Immature natural killer cell (primary cell): ENCODE data around the gene ANKS1B. TPM values are rescaled to one million over a fixed set of nuclear protein-coding genes. Genes with fewer than 3 reads are reported as not detected.
"Not testable (repeated sequence)": the region's sequence is repeated elsewhere in the genome, so short reads cannot be mapped to it uniquely, and the experiment has no call there.

Experiments
- DNase-seq, 3 donors: peaks; one replicate each; pipeline ENCODE4 v3.0.0; 2022; ENCODE audit warnings: mixed read lengths in 1 of 3
- H3K27ac Mint-ChIP-seq, 6 donors: one replicate each; pipeline ENCODE4 v1.8.0; 2020; ENCODE audit warnings: mixed read lengths in 6 of 6, mild to moderate bottlenecking in 5 of 6, inconsistent platforms in 4 of 6, moderate library complexity in 3 of 6
- H3K27me3 Mint-ChIP-seq, 3 donors: one replicate each; pipeline ENCODE4 v1.8.0; 2020 to 2021; ENCODE audit warnings: low read depth in 3 of 3, mild to moderate bottlenecking in 3 of 3, mixed read lengths in 3 of 3, moderate library complexity in 3 of 3, inconsistent platforms in 1 of 3
- H3K36me3 Mint-ChIP-seq, 3 donors: one replicate each; pipeline ENCODE4 v1.8.0; 2020; ENCODE audit warnings: mixed read lengths in 3 of 3, inconsistent platforms in 2 of 3, mild to moderate bottlenecking in 2 of 3
- H3K4me1 Mint-ChIP-seq, 2 donors: one replicate each; pipeline ENCODE4 v1.8.0; 2020; ENCODE audit warnings: inconsistent platforms in 2 of 2, mild to moderate bottlenecking in 2 of 2, mixed read lengths in 2 of 2, moderate library complexity in 1 of 2
- H3K4me3 Mint-ChIP-seq, 5 donors: one replicate each; pipeline ENCODE4 v1.8.0; 2020; ENCODE audit warnings: mild to moderate bottlenecking in 5 of 5, mixed read lengths in 5 of 5, inconsistent platforms in 3 of 5, moderate library complexity in 3 of 5
- H3K9me3 Mint-ChIP-seq, 6 donors: one replicate each; pipeline ENCODE4 v1.8.0; 2020; ENCODE audit warnings: mild to moderate bottlenecking in 6 of 6, mixed read lengths in 6 of 6, inconsistent platforms in 4 of 6, moderate library complexity in 3 of 6
- polyA plus RNA-seq, 3 donors: library from polyadenylated mRNA; unstranded; fragments of 300-500 nt; fragmentation: Illumina TruSeq; gene quantifications; one replicate each; pipeline ENCODE4 v1.2.3, GENCODE V29; 2021

Gene ANKS1B
- polyA plus RNA-seq, 3 donors from 2014 or later = not detected

DNA sequence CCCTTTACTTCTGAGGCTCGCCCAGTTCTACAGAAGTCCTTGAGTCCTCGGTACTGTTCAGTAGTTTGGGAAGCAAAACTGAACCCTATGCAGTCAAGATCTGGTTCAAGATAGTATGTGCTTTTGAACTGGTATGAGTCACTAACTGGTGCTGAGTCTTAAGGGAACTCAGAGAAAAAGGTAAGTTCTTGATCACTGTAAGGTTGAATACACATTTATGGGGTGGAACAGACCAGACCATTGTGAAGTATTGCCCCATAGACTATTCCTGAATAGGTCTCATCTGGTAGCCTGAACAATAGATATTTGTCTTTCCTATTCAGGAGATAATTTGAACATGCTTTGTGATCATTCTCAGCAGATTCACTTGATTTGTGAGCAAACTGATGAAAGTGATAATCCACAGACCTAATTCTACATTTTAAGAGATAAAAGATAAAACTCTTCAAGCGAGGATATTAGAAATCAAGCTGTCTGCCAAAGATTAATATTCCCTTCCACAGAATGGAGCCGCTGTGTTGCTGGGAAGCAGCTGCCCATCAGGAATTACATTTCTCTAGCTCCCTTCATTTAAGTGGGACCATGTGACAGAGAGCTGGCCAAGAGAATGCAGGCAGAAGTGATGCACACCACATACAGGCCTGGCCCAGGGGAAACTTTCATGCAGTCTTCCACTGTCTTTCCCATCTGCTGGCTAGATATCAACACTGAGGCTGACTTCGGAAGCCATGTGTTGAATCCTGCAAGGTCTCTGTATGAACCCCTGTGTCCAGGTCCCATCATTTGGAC, 707.0 kb downstream of the ANKS1B start:
- Mint-ChIP-seq H3K27ac (no peak overlapping the region), H3K4me3 (no peak overlapping the region), H3K4me1 (no peaks in the 10 kb centered on the region), H3K27me3 (no peaks in the 10 kb centered on the region), H3K36me3 (no peaks in the 10 kb centered on the region), H3K9me3 (peaks cover 0 to 23% (median 16%) of the 10 kb centered on the region in 6 donors)
- no peak for DNase-seq

- Mint-ChIP-seq H3K4me3 (no peak overlapping the region), H3K36me3 (no peaks in the 10 kb centered on the region)
Measured at GRCh38 chr12:99271071-99271470, 713.7 kb downstream of the ANKS1B start.

DNA sequence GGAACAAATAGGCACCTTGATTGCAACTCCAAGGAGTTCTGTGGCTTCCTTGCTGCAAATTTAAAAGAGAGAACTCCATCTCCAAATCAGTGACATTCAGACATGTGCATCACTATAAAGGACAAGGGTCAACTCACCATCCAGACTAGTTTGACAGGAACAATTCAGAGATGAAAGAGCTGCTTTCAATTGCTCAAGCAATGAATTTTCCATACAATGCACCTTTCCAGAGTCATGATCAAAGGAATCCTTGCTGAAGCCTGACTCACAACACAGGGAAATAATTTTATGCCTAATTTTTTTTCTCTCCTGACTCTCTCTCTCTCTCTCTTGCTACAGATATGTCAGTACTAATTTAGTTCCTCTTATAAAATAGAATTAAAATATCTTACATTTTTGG, 717.7 kb downstream of the ANKS1B start:
- no peak for DNase-seq
- H3K27ac Mint-ChIP-seq = no peak overlapping the region
- peaks cover 0 to 3% (median 2%) of the 10 kb centered on the region in 3 donors for H3K27me3 Mint-ChIP-seq
- H3K9me3 Mint-ChIP-seq = peaks cover 5 to 45% (median 13%) of the 10 kb centered on the region in 6 donors
- H3K4me1 Mint-ChIP-seq = no peaks in the 10 kb centered on the region
- H3K36me3 Mint-ChIP-seq = no peaks in the 10 kb centered on the region
- H3K4me3 Mint-ChIP-seq = no peak overlapping the region

More at GRCh38 chr12:99271071-99271470, 713.7 kb downstream of the ANKS1B start:
- no peaks in the 10 kb centered on the region for H3K4me1 Mint-ChIP-seq
- H3K27me3 Mint-ChIP-seq = peaks cover 0 to 3% (median 2%) of the 10 kb centered on the region in 3 donors
- DNase-seq = no peak
- peaks cover 3 to 48% (median 19%) of the 10 kb centered on the region in 6 donors for H3K9me3 Mint-ChIP-seq
- no peak overlapping the region for H3K27ac Mint-ChIP-seq

DNA sequence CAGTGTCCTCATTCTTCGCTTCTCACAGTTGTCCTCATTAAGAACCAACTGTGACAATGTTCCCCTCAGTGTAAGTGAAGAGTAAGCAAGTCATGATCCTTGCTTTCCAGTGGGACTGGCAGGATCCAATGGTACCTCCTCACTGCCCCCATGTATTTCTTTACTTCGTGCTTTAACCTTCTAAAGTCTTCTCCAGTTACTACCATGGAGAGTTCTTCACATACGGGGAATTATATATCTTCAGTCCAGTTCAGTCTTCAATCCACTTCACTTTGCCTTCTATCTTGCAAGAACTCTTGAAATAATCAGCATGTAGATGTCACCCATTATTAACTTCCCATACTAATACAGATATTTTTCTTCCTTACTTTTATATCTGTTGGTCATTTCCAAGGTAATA, 719.1 kb downstream of the ANKS1B start:
- no peak overlapping the region for H3K27ac Mint-ChIP-seq
- no peak for DNase-seq
- no peaks in the 10 kb centered on the region for H3K36me3 Mint-ChIP-seq
- no peak overlapping the region for H3K4me3 Mint-ChIP-seq
- H3K9me3 Mint-ChIP-seq = peaks cover 3 to 42% (median 12%) of the 10 kb centered on the region in 6 donors
- peaks cover 0 to 3% (median 2%) of the 10 kb centered on the region in 3 donors for H3K27me3 Mint-ChIP-seq
- H3K4me1 Mint-ChIP-seq = no peaks in the 10 kb centered on the region

- Mint-ChIP-seq H3K36me3 (no peaks in the 10 kb centered on the region), H3K4me3 (no peak overlapping the region), H3K4me1 (no peaks in the 10 kb centered on the region), H3K9me3 (peaks cover 4 to 34% (median 10%) of the 10 kb centered on the region in 6 donors), H3K27ac (no peak overlapping the region), H3K27me3 (no peaks in the 10 kb centered on the region)
- no peak for DNase-seq
Measured at GRCh38 chr12:99261256-99261655, 723.5 kb downstream of the ANKS1B start.

- Mint-ChIP-seq H3K27ac (no peak overlapping the region), H3K4me3 (no peak overlapping the region), H3K9me3 (peaks cover 4 to 29% (median 8%) of the 10 kb centered on the region in 6 donors), H3K27me3 (no peaks in the 10 kb centered on the region), H3K4me1 (no peaks in the 10 kb centered on the region), H3K36me3 (no peaks in the 10 kb centered on the region)
- DNase-seq = no peak
Measured at GRCh38 chr12:99260456-99260996, 724.2 kb downstream of the ANKS1B start.

DNA sequence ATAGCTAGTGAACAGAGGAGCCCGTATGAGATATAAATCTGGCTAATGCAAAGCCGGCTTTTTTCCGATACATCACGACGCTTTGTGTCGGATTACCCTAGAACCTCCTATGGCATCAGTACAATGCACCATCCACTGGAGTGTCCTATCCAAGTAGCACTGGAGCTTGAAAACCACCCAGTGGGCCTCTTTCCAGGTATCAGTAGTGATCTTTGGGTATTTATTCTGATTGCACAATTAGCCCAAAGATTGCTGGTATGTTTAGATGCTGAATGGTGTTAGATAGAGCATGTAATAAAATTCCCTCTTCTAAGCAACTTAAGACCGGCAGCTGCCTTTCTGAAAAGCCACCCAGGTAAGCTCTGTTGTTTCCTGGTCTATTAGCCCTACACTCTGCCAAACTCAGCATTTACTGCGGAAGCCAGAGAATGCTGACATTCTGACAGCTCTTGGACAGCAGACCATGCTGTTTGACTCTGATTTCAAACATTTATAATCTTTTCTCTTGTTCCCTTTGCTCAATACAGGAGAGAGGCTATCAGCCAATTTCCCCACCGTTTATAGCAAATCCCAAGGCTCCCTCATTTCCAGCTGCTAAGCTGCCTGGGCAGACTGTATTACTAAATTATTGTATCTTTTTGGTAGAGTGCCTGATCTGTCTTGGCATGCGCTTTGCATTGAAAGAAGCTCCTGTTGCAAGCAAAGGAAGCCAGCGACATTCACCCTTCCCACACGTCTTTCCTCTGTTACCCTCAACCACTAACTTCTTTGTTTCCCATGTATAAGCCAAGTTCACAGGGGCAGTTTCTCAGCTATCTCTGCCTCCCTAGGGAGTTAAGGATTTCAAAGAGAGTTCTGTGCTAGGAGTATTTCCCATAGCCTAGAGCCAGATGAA, 725.4 kb downstream of the ANKS1B start:
- H3K4me3 Mint-ChIP-seq = no peak overlapping the region
- DNase-seq = no peak
- H3K4me1 Mint-ChIP-seq = no peaks in the 10 kb centered on the region
- no peaks in the 10 kb centered on the region for H3K27me3 Mint-ChIP-seq
- H3K9me3 Mint-ChIP-seq = peaks cover 3 to 30% (median 6%) of the 10 kb centered on the region in 6 donors
- H3K27ac Mint-ChIP-seq = no peak overlapping the region
- H3K36me3 Mint-ChIP-seq = no peaks in the 10 kb centered on the region

DNA sequence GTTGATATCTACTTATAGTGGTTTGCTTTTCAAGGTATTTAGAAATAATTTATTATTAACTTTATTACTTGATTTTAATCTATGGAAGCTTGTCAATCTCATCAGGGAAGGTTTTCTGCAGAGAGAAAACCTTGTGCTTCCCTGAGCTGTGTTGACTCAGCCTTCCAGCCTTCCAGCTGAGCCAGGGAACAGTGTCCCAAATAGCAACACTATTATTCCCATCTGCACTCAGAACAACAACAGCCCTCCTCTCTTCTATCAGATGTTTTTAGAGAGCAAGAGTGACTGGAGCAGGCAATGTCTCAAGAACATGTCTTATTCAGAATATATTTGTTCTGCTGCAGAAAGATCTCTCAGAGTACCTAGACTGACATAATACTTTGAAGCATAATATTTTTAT, 727.1 kb downstream of the ANKS1B start:
- Mint-ChIP-seq H3K9me3 (peaks cover 1 to 25% (median 6%) of the 10 kb centered on the region in 6 donors), H3K27me3 (peaks cover 0 to 1% (median 0%) of the 10 kb centered on the region in 3 donors), H3K4me3 (no peak overlapping the region), H3K27ac (no peak overlapping the region), H3K4me1 (no peaks in the 10 kb centered on the region), H3K36me3 (no peaks in the 10 kb centered on the region)
- DNase-seq = no peak

- peaks cover 0 to 1% (median 0%) of the 10 kb centered on the region in 3 donors for H3K27me3 Mint-ChIP-seq
- H3K27ac Mint-ChIP-seq = no peak overlapping the region
- H3K36me3 Mint-ChIP-seq = no peaks in the 10 kb centered on the region
Measured at GRCh38 chr12:99253068-99253467, 731.7 kb downstream of the ANKS1B start.

DNA sequence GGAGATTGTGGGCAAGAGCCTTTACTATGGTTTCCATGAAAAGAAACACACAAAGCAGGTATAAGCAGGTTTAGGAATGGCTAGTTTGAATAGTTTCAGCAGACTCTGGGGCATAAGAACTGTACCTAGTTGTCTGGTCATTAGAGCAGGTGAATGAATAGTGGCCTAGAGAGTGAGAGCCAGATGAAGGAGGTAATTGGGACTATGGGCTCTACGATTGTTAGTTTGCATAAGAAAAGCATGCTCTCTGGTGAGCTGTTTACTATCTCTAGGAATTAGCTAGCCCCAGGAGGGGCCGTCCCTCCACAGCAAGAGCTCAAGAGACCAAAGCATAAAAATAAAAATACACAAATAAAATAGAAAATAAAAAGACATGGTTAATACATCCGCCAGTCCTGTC, 734.6 kb downstream of the ANKS1B start:
- no peak for DNase-seq
- Mint-ChIP-seq H3K4me1 (no peaks in the 10 kb centered on the region), H3K4me3 (no peak overlapping the region), H3K27ac (no peak overlapping the region), H3K27me3 (peaks cover 0 to 1% (median 0%) of the 10 kb centered on the region in 3 donors), H3K36me3 (no peaks in the 10 kb centered on the region), H3K9me3 (peaks cover 2 to 35% (median 8%) of the 10 kb centered on the region in 6 donors)

More at GRCh38 chr12:99253068-99253467, 731.7 kb downstream of the ANKS1B start:
- Mint-ChIP-seq H3K4me3 (no peak overlapping the region), H3K9me3 (peaks cover 2 to 36% (median 9%) of the 10 kb centered on the region in 6 donors), H3K4me1 (no peaks in the 10 kb centered on the region)
- DNase-seq = no peak

DNA sequence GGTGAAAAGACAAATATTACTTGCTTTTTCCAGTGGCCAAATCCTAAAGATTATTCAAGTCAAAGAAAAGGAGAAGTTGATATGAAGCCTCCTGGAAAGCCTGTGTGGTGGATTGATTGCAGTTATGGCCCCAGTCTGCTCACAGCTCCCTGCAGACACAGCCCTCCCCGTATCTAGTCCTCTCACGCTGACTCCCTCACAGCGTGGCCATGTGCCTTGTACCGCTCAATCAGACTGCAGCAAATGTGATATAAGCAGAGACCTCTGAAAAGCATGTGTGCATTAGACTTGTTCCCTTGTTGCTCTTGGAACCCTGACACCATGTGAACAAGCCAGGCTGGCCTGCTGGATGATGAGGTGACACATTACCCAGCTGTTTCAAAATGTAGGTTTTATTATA, 735.2 kb downstream of the ANKS1B start:
- Mint-ChIP-seq H3K27me3 (peaks cover 0 to 1% (median 0%) of the 10 kb centered on the region in 3 donors), H3K36me3 (no peaks in the 10 kb centered on the region), H3K4me1 (no peaks in the 10 kb centered on the region), H3K4me3 (no peak overlapping the region), H3K9me3 (peaks cover 2 to 33% (median 8%) of the 10 kb centered on the region in 6 donors), H3K27ac (no peak overlapping the region)
- no peak for DNase-seq

DNA sequence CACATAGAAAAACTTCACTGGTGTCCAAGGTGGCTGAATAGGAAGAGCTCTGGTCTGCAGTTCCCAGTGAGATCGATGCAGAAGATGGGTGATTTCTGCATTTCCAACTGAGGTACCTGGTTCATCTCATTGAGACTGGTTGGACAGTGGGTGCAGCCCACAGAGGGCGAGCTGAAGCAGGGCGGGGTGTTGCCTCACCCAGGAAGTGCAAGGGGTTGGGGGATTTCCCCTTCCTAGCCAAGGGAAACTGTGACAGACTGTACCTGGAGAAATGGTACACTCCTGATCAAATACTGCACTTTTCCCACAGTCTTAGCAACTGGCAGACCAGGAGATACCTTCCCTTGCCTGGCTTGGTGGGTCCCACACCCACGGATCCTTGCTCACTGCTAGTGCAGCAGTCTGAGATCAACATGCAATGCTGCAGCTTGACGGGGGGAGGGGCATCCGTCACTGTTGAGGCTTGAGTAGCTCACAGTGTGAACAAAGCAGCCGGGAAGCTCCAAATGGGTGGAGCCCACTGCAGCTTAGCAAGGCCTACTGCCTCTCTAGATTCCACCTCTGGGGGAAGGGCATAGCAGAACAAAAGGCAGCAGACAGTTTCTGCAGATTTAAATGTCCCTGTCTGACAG, 746.7 kb downstream of the ANKS1B start:
- not testable (repeated sequence) for H3K4me3 Mint-ChIP-seq, DNase-seq, H3K36me3 Mint-ChIP-seq, H3K4me1 Mint-ChIP-seq, H3K27me3 Mint-ChIP-seq, H3K27ac Mint-ChIP-seq
- H3K9me3 Mint-ChIP-seq = peaks cover 17 to 32% (median 25%) of the 10 kb centered on the region in 6 donors

DNA sequence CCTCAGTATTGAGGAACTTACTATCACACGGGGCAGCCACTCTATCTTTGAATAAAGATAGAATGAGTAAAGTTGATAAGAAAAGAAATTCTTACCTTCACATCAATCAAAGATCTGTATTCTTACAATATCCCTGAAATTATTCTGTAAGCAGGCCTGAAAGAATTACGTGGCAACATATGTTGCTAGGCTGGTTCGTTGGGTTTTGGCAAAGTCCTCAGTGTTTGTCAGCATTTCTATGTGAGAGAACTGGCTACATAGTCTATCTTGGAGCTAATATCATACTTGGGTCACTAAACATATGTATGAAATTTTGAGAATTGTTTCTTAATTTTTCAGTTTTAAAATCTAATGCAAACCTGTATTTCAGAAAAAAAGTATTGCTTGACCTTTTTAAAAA, 749.4 kb downstream of the ANKS1B start:
- H3K4me3 Mint-ChIP-seq = no peak overlapping the region
- H3K4me1 Mint-ChIP-seq = no peaks in the 10 kb centered on the region
- H3K9me3 Mint-ChIP-seq = peaks cover 7 to 24% (median 15%) of the 10 kb centered on the region in 6 donors
- no peak for DNase-seq
- H3K36me3 Mint-ChIP-seq = no peaks in the 10 kb centered on the region
- H3K27me3 Mint-ChIP-seq = peaks cover 0 to 2% (median 0%) of the 10 kb centered on the region in 3 donors
- no peak overlapping the region for H3K27ac Mint-ChIP-seq
